HG02610 (cell line): Measurements from ENCODE around the gene B4GALT1.
A peak's percentile ranks its signal among the peaks of the same experiment; 100 is the strongest.

ENCODE experiments used
- ATAC-seq: cut with Tn5 transposase; IDR thresholded peaks from one replicate; pipeline ENCODE4 v1.9.1; 2021; ENCODE audit warnings: mild to moderate bottlenecking, moderate library complexity; ENCODE audit not compliant: unreplicated experiment

Gene B4GALT1

GRCh38 chr9:33142535-33142934 is 24.6 kb downstream of the B4GALT1 start:
- peak; percentile 33 for ATAC-seq

DNA sequence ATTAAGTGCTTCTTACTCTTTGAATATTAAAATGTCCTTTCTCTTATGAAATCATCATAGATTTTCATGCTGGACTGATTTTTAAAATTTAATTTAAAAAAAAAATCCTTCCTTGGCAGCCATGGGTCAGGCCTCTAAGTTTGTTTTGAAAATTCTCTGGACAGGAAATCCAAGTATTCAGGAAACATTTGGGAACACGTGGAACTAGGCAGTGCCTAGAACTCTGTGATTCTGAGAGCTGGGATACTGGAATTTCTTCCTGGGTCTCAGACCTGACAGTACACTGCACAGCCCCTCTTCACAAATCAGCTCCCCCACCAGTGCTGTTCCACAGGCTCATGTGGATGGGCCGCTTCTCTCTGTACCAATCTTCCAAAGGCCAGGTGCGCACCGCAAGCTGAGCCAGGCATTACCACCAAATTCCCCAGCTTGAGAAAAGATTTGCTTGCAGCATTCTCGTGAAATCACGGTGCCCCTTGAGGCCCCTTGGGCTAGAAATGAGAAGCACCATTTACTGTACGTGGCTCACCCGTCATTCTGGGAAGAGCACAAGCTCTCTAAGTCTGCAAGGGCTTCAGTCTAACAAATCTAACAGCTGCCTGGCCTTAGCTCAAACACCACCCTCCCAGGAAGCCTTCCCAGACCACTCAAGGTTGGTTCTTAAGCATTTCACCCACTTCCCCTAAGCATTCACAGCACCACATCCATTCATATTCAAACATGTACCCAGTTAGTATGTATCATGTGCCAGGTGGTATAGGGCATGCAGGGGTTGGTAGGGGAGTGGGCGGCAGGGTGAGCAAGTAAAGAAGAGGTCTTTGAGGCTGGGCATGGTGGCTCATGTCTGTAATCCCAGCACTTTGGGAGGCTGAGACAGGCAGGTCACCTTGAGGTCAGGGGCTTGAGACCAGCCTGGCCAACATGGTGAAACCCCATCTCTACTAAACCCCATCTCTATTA is 26.5 kb downstream of the B4GALT1 start:
- ATAC-seq = peak; percentile 59

- no peak for ATAC-seq
These were observed 27.5 kb downstream of the B4GALT1 start for GRCh38 chr9:33139421-33140228.

DNA sequence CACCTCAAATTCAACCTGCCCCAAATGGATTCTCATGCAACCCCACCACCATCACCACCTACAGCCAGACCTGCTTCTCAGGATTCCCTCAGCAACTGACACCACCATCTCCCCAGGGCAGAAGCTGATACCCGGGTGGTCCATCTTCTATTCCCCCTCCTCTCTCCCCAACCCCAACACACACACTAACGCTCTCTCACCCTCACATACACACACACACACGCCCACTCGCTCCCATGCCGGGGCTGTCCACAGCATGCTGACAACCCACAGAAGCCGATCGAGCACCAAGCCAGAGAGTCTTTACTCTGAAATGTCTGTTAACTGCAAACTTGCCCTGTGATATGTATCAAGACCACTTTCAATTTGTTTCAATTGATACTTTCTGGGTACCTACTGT is 28.4 kb downstream of the B4GALT1 start:
- no peak for ATAC-seq

DNA sequence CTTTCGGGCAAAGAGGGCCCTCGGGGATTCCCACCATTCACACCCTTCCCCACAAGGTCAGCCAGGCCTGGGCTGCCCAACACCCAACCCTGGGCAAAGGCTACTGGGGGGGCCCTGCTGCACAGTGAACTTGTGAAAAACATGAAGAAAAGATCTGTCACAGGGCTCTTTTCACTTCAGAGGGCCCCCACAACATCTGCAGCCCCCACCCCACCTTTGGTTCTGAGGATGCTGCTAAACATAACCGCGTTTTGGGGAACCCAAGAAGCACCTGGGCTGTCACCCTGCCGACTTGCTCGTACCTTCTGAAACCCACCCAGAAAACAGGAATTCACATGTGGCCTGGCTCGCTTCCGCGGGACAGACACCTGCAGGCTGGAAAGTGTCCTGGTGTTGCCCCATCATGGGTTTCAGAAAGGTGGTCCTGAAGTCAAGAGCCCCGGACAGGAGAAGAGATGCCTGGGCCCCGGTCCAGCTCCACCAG is 29.3 kb downstream of the B4GALT1 start:
- no peak for ATAC-seq

- ATAC-seq = no peak
These were observed 30.1 kb downstream of the B4GALT1 start for GRCh38 chr9:33136721-33137670.

- ATAC-seq = no peak
These were observed 31.6 kb downstream of the B4GALT1 start for GRCh38 chr9:33135470-33135958.

- no peak for ATAC-seq
These were observed 32.1 kb downstream of the B4GALT1 start for GRCh38 chr9:33135031-33135461.

DNA sequence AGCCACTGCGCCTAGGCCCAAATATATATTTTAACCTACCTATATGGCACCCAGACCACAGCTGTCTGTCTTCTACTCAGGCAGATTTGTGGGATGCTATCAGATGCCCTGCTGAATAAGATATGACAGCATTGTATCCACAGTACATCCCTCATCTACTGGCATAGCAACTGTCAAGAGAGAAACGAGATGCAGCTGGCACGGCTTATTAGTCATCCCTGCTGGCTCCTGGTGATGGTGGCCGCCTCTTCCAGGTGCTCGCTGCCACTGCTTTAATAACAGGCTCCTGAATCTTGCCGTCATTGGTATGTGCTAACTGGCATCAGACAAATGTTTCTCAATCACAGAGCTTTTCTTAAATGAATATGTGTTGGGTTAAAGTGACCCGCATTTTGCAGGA is 34.0 kb downstream of the B4GALT1 start:
- ATAC-seq = no peak

DNA sequence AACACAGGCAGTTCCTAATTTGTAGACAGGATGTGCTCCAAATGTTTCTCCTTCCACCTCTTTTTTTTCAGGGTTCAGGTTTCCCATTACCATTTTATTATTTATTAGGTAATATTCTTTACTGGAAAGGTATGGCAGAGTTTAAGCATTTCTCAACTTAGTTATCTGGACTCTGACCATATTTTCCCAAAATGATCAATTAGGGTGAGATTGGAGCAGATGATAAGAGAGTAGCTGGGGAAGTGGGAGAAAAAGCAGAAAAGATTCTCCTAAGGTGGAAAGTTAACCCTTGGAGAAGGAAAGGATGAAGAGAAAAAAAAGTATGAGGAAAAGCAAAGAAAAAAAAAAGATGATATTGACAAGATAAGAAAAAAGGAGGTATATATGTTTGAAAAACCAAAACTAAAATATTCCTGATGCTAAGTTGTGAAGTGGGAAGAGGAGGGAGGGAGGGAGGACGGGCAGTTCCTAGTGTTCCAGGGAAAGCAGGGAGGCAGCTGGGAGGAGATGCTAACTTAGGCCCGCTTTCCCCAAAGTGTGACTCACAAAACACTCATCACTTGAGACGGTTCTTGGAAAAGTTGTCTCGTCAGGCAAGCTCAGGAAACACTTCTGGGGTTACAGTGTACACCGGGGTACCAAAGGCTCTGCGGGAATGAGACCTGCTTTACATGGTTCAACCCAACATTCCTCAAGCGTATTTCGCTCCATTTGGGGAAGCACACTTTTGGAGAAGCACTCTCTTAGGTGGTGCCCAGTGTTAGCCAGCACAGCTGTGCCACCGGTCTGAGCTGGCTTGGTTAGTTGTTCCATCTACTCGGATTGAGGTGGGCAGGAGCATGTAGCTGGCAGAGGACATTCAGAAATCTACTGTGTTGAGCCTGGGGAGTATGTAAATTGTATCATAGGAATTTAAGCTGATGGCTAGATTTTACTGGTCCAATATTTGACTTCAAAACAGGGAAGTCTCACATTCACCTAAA is 35.1 kb downstream of the B4GALT1 start:
- no peak for ATAC-seq

DNA sequence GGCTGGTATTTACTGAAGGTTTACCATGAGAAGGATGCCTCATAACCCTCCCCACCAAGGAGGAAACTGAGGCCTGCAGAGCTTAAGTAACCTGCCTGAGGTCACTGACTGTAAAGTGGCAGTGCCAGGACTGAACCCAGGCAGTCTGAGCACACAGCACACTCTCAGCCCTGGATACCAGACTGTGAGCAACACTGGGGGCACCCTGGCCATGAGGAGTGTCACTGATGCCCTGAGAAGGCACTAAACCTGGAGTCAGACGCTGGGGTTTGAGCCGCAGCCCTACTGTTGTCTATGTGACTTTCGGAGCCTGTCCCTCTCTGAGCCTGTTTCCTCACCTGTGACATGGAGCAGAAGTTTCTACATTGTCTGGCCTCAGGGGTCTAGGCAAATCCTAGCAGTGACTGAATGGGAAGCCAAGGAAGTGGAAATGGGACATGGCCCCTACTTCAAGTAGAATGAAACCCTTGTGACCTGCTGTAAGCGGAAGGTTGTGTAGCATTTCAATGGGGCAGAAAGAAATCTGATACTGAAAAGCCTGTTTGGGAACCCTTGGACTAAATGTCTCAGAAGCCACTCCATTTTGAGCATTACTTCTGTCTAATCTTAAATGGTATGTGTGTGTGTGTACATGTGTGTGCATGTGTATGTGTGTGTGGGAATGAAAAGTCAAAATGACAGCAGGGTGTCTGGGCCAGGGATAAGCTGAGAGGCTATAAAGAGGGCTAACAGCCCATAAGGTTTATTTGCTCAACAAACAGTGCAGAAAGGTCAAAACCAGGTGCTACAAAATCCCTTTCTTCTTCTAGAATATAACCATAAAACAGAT is 36.0 kb downstream of the B4GALT1 start:
- no peak for ATAC-seq

DNA sequence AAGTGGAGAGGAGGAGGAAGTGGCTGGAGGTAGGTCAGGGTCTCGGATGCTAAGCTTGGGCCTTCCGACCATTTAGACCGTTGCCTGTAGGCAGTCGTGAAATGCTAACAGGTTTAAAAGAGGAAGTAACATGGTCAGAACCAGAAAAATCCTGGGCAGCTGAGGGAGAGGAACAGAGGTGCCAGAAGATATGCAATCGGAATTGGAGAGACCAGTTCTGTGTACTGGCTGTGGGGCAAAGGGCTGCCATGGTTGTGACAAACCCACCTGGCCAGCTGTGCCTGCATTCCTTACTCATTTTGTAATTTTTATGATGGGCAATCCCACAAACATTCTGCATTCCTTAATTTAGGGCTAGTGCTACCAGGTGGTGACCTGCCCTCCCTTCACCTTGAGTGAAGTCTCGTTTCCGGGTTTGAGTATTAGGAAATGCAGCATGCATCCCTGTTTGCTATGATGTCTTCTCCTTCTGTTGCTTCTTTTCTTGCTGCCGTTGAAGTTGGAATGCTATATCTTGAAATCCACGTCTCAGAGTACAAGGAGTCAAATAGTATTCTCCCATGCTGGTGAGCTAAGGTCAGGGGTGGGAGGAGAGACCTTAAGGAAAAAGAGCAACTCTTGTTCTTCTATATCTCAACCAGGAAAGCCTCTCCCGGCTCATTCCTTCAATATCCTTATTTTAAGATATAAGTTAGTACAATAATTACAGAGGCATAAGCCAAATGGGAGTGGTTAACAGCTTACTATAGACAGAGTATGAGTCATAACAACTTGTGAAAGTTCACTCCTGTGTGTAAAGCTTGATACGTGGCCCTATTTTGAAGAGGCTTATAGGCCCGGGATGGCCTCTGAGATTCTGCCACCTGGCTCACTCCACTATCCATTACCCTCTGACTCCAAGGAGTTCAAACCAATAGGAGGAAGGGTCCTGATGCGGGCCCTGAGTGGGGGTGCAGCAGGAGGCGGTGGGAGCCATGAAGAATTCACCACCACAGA is 37.0 kb downstream of the B4GALT1 start:
- ATAC-seq = peak; percentile 76

- ATAC-seq = no peak
These were observed 37.8 kb downstream of the B4GALT1 start for GRCh38 chr9:33129251-33129885.

DNA sequence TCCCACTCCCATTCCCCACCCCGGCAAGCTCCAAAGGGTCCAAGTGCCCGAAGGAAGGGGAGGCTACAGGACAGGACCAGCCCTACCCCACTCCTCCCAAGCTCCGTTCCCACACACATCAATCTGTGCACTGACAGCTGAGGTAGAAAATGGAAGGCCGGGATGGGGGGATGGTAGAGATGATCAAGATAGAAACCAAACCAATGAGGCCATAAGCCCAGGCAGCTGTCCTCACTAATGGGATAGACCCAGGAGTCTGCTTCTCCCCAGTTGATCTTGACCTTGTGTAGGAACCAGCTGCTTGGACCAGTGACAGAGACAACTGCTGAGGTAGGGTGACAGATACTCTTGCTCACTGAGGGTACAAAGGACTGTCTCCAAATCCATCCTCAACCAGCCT is 38.6 kb downstream of the B4GALT1 start:
- ATAC-seq = no peak

GRCh38 chr9:33127881-33128280 is 39.3 kb downstream of the B4GALT1 start:
- no peak for ATAC-seq
